A549 (cell line): ENCODE data around the gene FKTN. TPM values are rescaled to one million over a fixed set of nuclear protein-coding genes. Genes with fewer than 3 reads are reported as not detected.

Experiments used
- ATAC-seq, 2 experiments: fragments of 200-7000 bp in 1 of 2; fragments of >200 bp in 1 of 2; cut with Nextera tagmentation in 1 of 2; cut with Tn5 transposase in 1 of 2; 3 replicates each; pipeline versions ENCODE4 v1.8.0 to v1.9.1; 2018 to 2020; ENCODE audit warnings: mild to moderate bottlenecking in 1 of 2, moderate library complexity in 1 of 2
- CTCF ChIA-PET: fragments of 300-600 bp; sonication (Branson Sonifier 250); formaldehyde crosslinking; extraction: SDS; loops from one replicate; lab custom pipeline; 2021; ENCODE audit warnings: antibody characterized with exemption, inconsistent platforms; lab: Yijun Ruan, JAX
- POLR2A ChIA-PET: fragments of 350-600 bp; formaldehyde crosslinking; extraction: SDS; loops from one replicate; lab custom pipeline; 2021; ENCODE audit warnings: antibody characterized with exemption, inconsistent platforms; lab: Yijun Ruan, JAX
- DNase-seq, 2 experiments: peaks; one replicate each; pipeline versions ENCODE4 v3.0.0 to v3.0.0-alpha.2; 2011 to 2016; ENCODE audit warnings: low read depth in 1 of 2, low spot score in 1 of 2
- FAIRE-seq: peaks from 2 replicates; lab custom pipeline; 2011; peaks lifted over from hg19 to GRCh38; lab: Jason Lieb, UNC
- H3K27ac ChIP-seq, 2 experiments: fragments of >200 bp; sonication (Bioruptor Twin); formaldehyde crosslinking; 3 replicates each; pipeline ENCODE4 v1.5.1; 2016 to 2017
- H3K4me1 ChIP-seq: fragments of >200 bp; sonication (Bioruptor Twin); formaldehyde crosslinking; 3 replicates; pipeline ENCODE4 v1.6.1; 2016
- H3K4me2 ChIP-seq: fragments of >200 bp; sonication (Bioruptor Twin); formaldehyde crosslinking; 3 replicates; pipeline ENCODE4 v1.6.1; 2016
- H3K4me3 ChIP-seq: fragments of >200 bp; sonication (Bioruptor Twin); formaldehyde crosslinking; 3 replicates; pipeline ENCODE4 v1.5.1; 2016
- H3K9me3 ChIP-seq: fragments of >200 bp; sonication (Bioruptor Twin); formaldehyde crosslinking; 3 replicates; pipeline ENCODE4 v1.6.1; 2016
- BHLHE40 ChIP-seq: IDR thresholded peaks from 2 replicates; pipeline ENCODE4 v1.6.1; 2012; ENCODE audit warnings: low read depth, low read length, inconsistent platforms
- CBX2 ChIP-seq: fragments of 200-600 bp; sonication (generic); IDR thresholded peaks from 2 replicates; pipeline ENCODE4 v1.6.1; 2016; ENCODE audit warnings: low read depth, mild to moderate bottlenecking, borderline replicate concordance
- CTCF ChIP-seq: fragments of >200 bp; sonication (Bioruptor Twin); formaldehyde crosslinking; IDR thresholded peaks from 3 replicates; pipeline ENCODE4 v1.5.1; 2016
- EHF ChIP-seq: fragments of 250-450 bp; sonication (Bioruptor Pico); IDR thresholded peaks from 2 replicates; pipeline ENCODE4 v1.5.0; 2020; ENCODE audit warnings: mild to moderate bottlenecking
- ESRRA ChIP-seq: fragments of 150-350 bp; IDR thresholded peaks from 2 replicates; pipeline ENCODE4 v1.6.1; 2014; ENCODE audit warnings: mild to moderate bottlenecking, low read length, borderline replicate concordance
- FOSB ChIP-seq: fragments of 250-450 bp; sonication (Bioruptor Pico); IDR thresholded peaks from 2 replicates; pipeline ENCODE4 v1.5.0; 2020; ENCODE audit warnings: mild to moderate bottlenecking, moderate library complexity
- HDAC2 ChIP-seq: fragments of 200-600 bp; sonication (generic); IDR thresholded peaks from 2 replicates; pipeline ENCODE4 v1.6.1; 2016
- HES2 ChIP-seq: fragments of >200 bp; sonication (Bioruptor Twin); formaldehyde crosslinking; IDR thresholded peaks from 2 replicates; pipeline ENCODE4 v1.6.1; 2016
- HEYL ChIP-seq: fragments of 250-450 bp; sonication (Bioruptor Pico); IDR thresholded peaks from 2 replicates; pipeline ENCODE4 v1.8.0; 2021; ENCODE audit warnings: mild to moderate bottlenecking, moderate library complexity
- HOXB13 ChIP-seq: fragments of 250-450 bp; sonication (Bioruptor Pico); IDR thresholded peaks from 2 replicates; pipeline ENCODE4 v1.5.0; 2020; ENCODE audit warnings: low read depth, mild to moderate bottlenecking, moderate library complexity
- HOXB5 ChIP-seq: fragments of 250-450 bp; sonication (Bioruptor Pico); IDR thresholded peaks from 2 replicates; pipeline ENCODE4 v1.5.0; 2020; ENCODE audit warnings: mild to moderate bottlenecking, moderate library complexity
- JUNB ChIP-seq: fragments of >200 bp; sonication (Bioruptor Twin); formaldehyde crosslinking; IDR thresholded peaks from 2 replicates; pipeline ENCODE4 v1.6.1; 2016
- KDM5A ChIP-seq: fragments of 200-600 bp; sonication (generic); IDR thresholded peaks from 2 replicates; pipeline ENCODE4 v1.6.1; 2016; ENCODE audit warnings: antibody characterized with exemption, mild to moderate bottlenecking
- MAFK ChIP-seq: fragments of 450-650 bp; IDR thresholded peaks from 2 replicates; pipeline ENCODE4 v1.6.1; 2014; ENCODE audit not compliant: partially characterized antibody
- MAX ChIP-seq: IDR thresholded peaks from 2 replicates; pipeline ENCODE4 v1.6.1; 2012
- MAZ ChIP-seq: fragments of 150-350 bp; IDR thresholded peaks from 2 replicates; pipeline ENCODE4 v1.6.1; 2014; ENCODE audit warnings: antibody characterized with exemption, low read depth, low read length, borderline replicate concordance
- RARB ChIP-seq: fragments of 250-450 bp; sonication (Bioruptor Pico); IDR thresholded peaks from 2 replicates; pipeline ENCODE4 v1.8.0; 2021; ENCODE audit warnings: mild to moderate bottlenecking, moderate library complexity
- RCOR1 ChIP-seq: fragments of 150-350 bp; IDR thresholded peaks from 2 replicates; pipeline ENCODE4 v1.6.1; 2014; ENCODE audit warnings: antibody characterized with exemption, low read length, low read depth
- REST ChIP-seq: fragments of 200-600 bp; sonication (generic); IDR thresholded peaks from 2 replicates; pipeline ENCODE4 v1.6.1; 2016; ENCODE audit warnings: antibody characterized with exemption, mild to moderate bottlenecking, moderate library complexity
- SMC3 ChIP-seq: fragments of >200 bp; sonication (Bioruptor Twin); formaldehyde crosslinking; IDR thresholded peaks from 3 replicates; pipeline ENCODE4 v1.6.1; 2018; ENCODE audit warnings: inconsistent platforms
- TFCP2L1 ChIP-seq: fragments of 250-450 bp; sonication (Bioruptor Pico); IDR thresholded peaks from 2 replicates; pipeline ENCODE4 v1.5.0; 2021; ENCODE audit warnings: mild to moderate bottlenecking
- TP53 ChIP-seq: fragments of 250-450 bp; sonication (Bioruptor Pico); IDR thresholded peaks from 2 replicates; pipeline ENCODE4 v1.5.0; 2021; ENCODE audit warnings: mild to moderate bottlenecking, moderate library complexity
- ZFP36 ChIP-seq: fragments of 450-650 bp; IDR thresholded peaks from 2 replicates; pipeline ENCODE4 v1.6.1; 2014; ENCODE audit warnings: borderline replicate concordance; ENCODE audit not compliant: partially characterized antibody
- WGBS: methylation state at CpG from one replicate; pipeline ENCODE4 v1.1.6; 2017; ENCODE audit errors: missing lambda C conversion rate; 5-methylcytosine and 5-hydroxymethylcytosine counted together
- polyA plus RNA-seq, 4 experiments: library from polyadenylated mRNA; depleted of rRNA in 3 of 4; stranded (reverse); fragments of >200 nt; fragmentation: RNase III in 1 of 4; extraction: RNeasy Plus Mini Kit Qiagen cat#74134 plus additional on column Dnase treatment in 1 of 4; gene quantifications; 2 replicates in 3 of 4; 3 replicates in 1 of 4; pipeline ENCODE4 v1.2.3, GENCODE V29; 2011 to 2017
- TF ChIP-seq, protein P1 (sequence below): fragments of 250-450 bp; sonication (Bioruptor Pico); IDR thresholded peaks from 2 replicates; pipeline ENCODE4 v1.5.0; 2020; ENCODE audit warnings: low read depth, mild to moderate bottlenecking, moderate library complexity
- TF ChIP-seq, protein P2 (sequence below): IDR thresholded peaks from 2 replicates; pipeline ENCODE4 v1.6.1; 2012

The FKTN gene
- polyA plus RNA-seq, 2 of the 4 experiments (the other 2 are of a cell fraction), result 10.3 to 21.0 TPM

- DNase-seq, result no peak
- FAIRE-seq, result no peak
- ATAC-seq, result no peak
- H3K27ac ChIP-seq, result no peak overlapping the region
- TF ChIP-seq RCOR1, result no peak
- no peak for TF ChIP-seq HES2
- no peak for TF ChIP-seq KDM5A
- TF ChIP-seq ESRRA, result no peak
- no peak for TF ChIP-seq CTCF
- no peak for TF ChIP-seq MAZ
- TF ChIP-seq HOXB5 (CRISPR knock-in tag), result no peak
- TF ChIP-seq, all 56 proteins: peak for 0
- ChIA-PET CTCF (no interaction called here), POLR2A (no interaction called here)
- no peak overlapping the region for H3K4me3 ChIP-seq
- no peaks in the 10 kb centered on the region for H3K9me3 ChIP-seq
- H3K4me1 ChIP-seq, result no peaks in the 10 kb centered on the region
- H3K4me2 ChIP-seq, result no peak overlapping the region
- WGBS, result 80% methylated on average over 1 of the region's 1 CpG
These were observed 74.9 kb downstream of the FKTN start for GRCh38 chr9:105632807-105633206.

GRCh38 chr9:105633411-105633810 lies 75.5 kb downstream of the FKTN start:
- Histone ChIP-seq H3K9me3 (no peaks in the 10 kb centered on the region), H3K4me1 (no peaks in the 10 kb centered on the region), H3K4me2 (no peak overlapping the region), H3K4me3 (no peak overlapping the region), H3K27ac (no peak overlapping the region)
- ChIA-PET CTCF (interaction anchor here (0.5 to 0.9 kb wide), 4 partner anchors 18 to 367 kb away, joined by 3 to 4 read pairs (median 3); no protein-coding TSS in a partner anchor), POLR2A (no interaction called here)
- FAIRE-seq, result no peak
- TF ChIP-seq, protein P1, sequence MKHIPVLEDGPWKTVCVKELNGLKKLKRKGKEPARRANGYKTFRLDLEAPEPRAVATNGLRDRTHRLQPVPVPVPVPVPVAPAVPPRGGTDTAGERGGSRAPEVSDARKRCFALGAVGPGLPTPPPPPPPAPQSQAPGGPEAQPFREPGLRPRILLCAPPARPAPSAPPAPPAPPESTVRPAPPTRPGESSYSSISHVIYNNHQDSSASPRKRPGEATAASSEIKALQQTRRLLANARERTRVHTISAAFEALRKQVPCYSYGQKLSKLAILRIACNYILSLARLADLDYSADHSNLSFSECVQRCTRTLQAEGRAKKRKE (CRISPR knock-in tag), result no peak
- no peak for TF ChIP-seq MAZ
- TF ChIP-seq HOXB5 (CRISPR knock-in tag), result no peak
- TF ChIP-seq MAX, result no peak
- no peak for TF ChIP-seq SMC3
- TF ChIP-seq EHF (CRISPR knock-in tag), result no peak
- TF ChIP-seq, protein P2, sequence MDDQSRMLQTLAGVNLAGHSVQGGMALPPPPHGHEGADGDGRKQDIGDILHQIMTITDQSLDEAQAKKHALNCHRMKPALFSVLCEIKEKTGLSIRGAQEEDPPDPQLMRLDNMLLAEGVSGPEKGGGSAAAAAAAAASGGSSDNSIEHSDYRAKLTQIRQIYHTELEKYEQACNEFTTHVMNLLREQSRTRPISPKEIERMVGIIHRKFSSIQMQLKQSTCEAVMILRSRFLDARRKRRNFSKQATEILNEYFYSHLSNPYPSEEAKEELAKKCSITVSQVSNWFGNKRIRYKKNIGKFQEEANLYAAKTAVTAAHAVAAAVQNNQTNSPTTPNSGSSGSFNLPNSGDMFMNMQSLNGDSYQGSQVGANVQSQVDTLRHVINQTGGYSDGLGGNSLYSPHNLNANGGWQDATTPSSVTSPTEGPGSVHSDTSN, result no peak
- no peak for TF ChIP-seq RARB (CRISPR knock-in tag)
- TF ChIP-seq JUNB, result no peak
- TF ChIP-seq KDM5A, result no peak
- TF ChIP-seq HOXB13 (CRISPR knock-in tag), result no peak
- no peak for TF ChIP-seq HEYL (CRISPR knock-in tag)
- no peak for TF ChIP-seq FOSB (CRISPR knock-in tag)
- no peak for TF ChIP-seq CBX2
- TF ChIP-seq MAFK, result no peak
- WGBS, result 83% methylated on average over 3 of the region's 3 CpGs
- DNase-seq, result no peak
- ATAC-seq, result no peak

- ChIA-PET POLR2A (no interaction called here), CTCF (interaction anchor here (1.0 to 1.4 kb wide), 2 partner anchors 46 to 54 kb away, joined by 3 to 4 read pairs; no protein-coding TSS in a partner anchor)
- Histone ChIP-seq H3K4me2 (no peak overlapping the region), H3K9me3 (no peaks in the 10 kb centered on the region), H3K4me3 (no peak overlapping the region), H3K27ac (no peak overlapping the region), H3K4me1 (no peaks in the 10 kb centered on the region)
- FAIRE-seq, result no peak
- TF ChIP-seq TP53, result no peak
- no peak for TF ChIP-seq REST
- TF ChIP-seq BHLHE40, result no peak
- no peak for TF ChIP-seq HOXB5 (CRISPR knock-in tag)
- TF ChIP-seq FOSB (CRISPR knock-in tag), result no peak
- no peak for TF ChIP-seq KDM5A
- TF ChIP-seq MAZ, result no peak
- TF ChIP-seq ZFP36, result no peak
- no peak for TF ChIP-seq HDAC2
- TF ChIP-seq CBX2, result no peak
- no peak for TF ChIP-seq MAX
- TF ChIP-seq TFCP2L1, result no peak
- DNase-seq, result no peak
- no peak for ATAC-seq
- WGBS, result 97% methylated on average over 1 of the region's 1 CpG
These were observed 78.4 kb downstream of the FKTN start for GRCh38 chr9:105636331-105636730.
